ENCODE measurements around the gene KLK15.
"Not testable (repeated sequence)": the region's sequence is repeated elsewhere in the genome, so short reads cannot be mapped to it uniquely, and the experiment has no call there.

Gene KLK15

GRCh38 chr19:50796128-50796633, 37.2 kb downstream of the KLK15 start:
- DNase-seq (ENCODE audit: low spot score), result no peak

- DNase-seq (ENCODE audit: low spot score), result no peak
Measured at GRCh38 chr19:50795664-50796073, 37.7 kb downstream of the KLK15 start.

GRCh38 chr19:50794876-50795663, 38.3 kb downstream of the KLK15 start:
- no peak for DNase-seq (ENCODE audit: low spot score)

- no peak for DNase-seq (ENCODE audit: low spot score)
Measured at GRCh38 chr19:50794074-50794875, 39.1 kb downstream of the KLK15 start.

- DNase-seq (ENCODE audit: low spot score), result no peak
Measured at GRCh38 chr19:50793558-50794065, 39.8 kb downstream of the KLK15 start.

GRCh38 chr19:50792272-50793250, 40.8 kb downstream of the KLK15 start:
- DNase-seq (ENCODE audit: low spot score), result no peak

- DNase-seq (ENCODE audit: low spot score), result no peak
Measured at GRCh38 chr19:50791594-50792271, 41.6 kb downstream of the KLK15 start.

- DNase-seq (ENCODE audit: low spot score), result no peak
Measured at GRCh38 chr19:50790922-50791467, 42.4 kb downstream of the KLK15 start.

GRCh38 chr19:50790396-50790795, 43.0 kb downstream of the KLK15 start, which contains the start of gene ACP4:
ACP4 (plus strand) TSS chr19:50790415; CDS start chr19:50790415, 0 bp downstream.
- DNase-seq (ENCODE audit: low spot score), result no peak

GRCh38 chr19:50785329-50785728, 48.0 kb downstream of the KLK15 start:
- DNase-seq (ENCODE audit: low spot score), result no peak

- no peak for DNase-seq (ENCODE audit: low spot score)
Measured at GRCh38 chr19:50784710-50785109, 48.7 kb downstream of the KLK15 start.

GRCh38 chr19:50783848-50784152, 49.6 kb downstream of the KLK15 start:
- not testable (repeated sequence) for DNase-seq (ENCODE audit: low spot score)

- DNase-seq (ENCODE audit: low spot score), result no peak
Measured at GRCh38 chr19:50780753-50781435, 52.5 kb downstream of the KLK15 start.

GRCh38 chr19:50779504-50780457, 53.6 kb downstream of the KLK15 start:
- DNase-seq (ENCODE audit: low spot score), result no peak

GRCh38 chr19:50778906-50779430, 54.4 kb downstream of the KLK15 start:
- DNase-seq (ENCODE audit: low spot score), result no peak

GRCh38 chr19:50777830-50778303, 55.5 kb downstream of the KLK15 start:
- peak; percentile 33 for DNase-seq (ENCODE audit: low spot score)

GRCh38 chr19:50777261-50777660, 56.1 kb downstream of the KLK15 start:
- no peak for DNase-seq (ENCODE audit: low spot score)

GRCh38 chr19:50776131-50776530, 57.2 kb downstream of the KLK15 start:
- DNase-seq (ENCODE audit: low spot score), result no peak
